ENCODE data around the gene NAV2.

The NAV2 gene

DNA sequence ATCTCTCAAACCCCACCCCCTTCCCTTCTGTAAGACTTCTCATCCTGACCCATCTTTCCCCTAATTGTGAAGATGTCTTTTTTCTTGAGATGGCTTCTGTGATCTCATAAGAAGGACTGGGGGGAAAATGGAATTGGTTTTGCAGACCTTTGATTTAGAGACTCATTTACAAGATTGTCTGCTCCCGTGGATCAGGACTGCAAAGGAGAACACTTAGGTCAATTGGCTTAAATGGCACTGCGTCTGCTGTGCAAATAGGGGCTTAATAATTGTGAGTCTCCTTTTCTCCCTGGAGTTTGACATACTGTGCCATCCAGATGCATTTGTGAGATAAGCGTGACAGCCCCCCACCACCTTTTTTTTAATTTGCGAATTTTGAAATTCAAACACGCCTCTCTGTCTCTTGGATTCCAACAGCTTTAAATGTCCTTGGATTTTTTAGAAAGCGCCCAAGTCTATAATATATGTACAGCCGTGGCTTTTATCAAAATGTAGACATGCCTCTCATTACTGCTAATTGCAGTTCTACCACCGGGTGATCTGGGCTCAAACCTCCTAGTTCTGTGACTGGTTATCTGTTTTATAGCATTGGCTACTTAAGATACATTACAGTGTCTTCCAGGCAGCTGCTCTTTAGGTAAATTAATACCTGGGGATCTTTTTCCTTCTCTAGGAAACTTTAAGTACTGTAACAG lies 297.7 kb downstream of the NAV2 start:
- no peak for DNase-seq

DNA sequence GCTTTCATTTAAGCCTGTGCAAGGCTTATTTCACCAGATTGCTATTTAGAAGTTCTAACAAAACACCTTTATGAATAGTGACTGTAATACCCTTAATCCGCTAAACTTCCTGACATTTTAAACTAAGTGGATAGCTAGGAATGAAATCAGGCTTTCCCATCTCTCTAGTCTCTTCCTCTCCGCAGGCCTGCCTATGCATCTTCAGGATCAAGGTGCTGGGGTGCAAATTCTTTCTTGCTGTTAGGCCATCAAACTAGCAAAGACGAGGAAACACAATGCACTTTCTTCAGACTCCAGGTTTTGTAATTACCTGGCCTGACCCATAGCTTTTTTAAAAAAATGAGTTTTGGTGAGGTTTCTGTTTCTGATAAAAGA lies 298.2 kb downstream of the NAV2 start:
- DNase-seq: no peak

DNA sequence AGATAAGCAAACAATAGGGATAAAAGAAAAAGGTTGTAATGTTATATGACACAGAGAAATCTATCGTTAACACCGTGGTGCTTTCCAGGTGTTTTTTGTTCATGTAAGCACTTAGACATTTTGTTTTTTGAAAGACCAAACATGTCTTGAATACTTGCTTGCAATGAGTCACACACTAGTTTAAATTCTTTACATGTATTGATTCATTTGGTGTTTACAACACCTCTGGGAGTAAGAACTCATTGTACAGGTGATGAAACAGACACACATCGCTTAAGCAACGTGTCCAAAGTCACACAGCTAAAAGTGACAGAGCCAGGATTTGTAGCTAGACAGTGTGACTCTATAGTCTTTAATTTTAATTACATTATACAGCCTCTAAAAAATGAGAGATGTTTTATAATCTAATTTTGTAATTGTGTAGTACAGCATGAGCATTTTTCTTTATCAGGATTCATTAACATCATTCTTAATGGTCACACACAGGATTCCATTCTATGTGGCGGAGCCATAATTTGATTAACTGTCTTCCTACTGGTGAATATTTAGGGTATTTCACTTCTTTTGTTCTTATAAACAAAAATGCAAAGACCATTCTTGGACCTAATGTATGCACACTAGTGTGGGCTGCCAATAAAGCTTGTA lies 298.8 kb downstream of the NAV2 start:
- no peak for DNase-seq

DNA sequence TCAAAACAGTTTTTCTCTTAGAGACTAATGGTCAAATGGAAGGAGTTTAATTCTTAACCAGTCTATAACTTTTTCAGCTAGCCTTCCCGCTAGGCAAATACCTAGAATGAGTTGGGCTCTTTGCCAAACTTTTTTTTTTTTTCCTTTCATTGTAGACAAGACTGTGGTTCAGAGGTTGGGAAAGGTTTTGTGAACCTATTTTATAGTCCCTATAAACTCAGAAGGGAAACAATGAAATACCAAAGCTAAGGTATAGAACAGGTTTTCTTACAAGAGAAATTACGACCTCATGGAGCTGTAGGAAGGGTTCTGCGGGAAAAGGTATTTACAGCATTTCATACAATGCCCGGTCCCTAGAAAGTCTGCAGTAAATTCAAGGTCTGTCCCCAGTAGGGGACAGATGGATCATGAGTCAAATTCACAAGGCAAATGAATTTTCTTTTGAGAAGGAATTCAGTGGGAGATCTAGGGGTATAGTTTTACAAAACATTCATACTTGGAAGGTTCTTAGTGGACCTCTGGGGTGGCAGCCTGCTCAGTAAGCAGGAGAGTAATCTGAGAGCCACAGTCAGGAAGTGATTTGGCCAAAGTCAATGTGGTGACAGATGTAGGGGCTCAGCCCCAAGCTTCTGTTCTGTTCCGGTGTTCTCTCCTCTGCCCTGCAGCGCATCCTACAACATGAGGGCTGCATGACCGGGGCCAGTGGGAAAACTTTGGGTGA lies 300.9 kb downstream of the NAV2 start:
- DNase-seq: peak; percentile 85

DNA sequence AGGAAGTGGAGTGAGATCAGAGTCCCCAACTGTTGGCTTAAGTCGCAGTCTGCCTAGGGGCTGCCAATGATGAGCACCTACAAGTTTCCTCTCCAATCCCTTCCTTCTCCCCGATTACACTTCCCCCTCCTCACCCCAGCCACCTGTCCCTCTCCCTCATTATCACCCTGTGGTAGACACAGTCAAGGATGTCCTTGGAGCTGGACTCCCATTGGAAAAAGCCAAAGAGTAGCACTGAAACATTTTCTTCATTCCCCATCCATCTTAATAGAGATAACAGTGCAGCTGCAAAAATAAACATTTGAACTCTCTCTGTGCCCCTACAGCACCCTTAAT lies 301.4 kb downstream of the NAV2 start:
- no peak for DNase-seq

DNA sequence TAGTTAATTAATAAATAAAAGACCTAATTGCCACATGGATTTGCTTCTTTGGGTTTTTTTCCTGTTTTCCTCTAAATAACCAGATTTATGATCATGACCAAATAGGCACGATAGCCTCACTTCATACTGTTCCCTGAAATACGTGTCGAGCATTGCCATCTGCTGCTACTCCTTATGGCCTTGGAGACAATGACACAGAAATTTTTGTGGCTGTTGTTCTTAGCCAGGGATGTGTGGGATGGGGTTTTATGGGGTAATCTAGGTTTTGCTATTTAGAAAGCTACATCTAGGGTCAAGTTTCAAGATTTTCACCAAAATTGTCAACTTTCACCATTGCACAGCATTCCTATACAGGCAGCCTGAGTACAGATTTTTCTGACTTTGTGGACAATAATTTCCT lies 302.5 kb downstream of the NAV2 start:
- DNase-seq: no peak

DNA sequence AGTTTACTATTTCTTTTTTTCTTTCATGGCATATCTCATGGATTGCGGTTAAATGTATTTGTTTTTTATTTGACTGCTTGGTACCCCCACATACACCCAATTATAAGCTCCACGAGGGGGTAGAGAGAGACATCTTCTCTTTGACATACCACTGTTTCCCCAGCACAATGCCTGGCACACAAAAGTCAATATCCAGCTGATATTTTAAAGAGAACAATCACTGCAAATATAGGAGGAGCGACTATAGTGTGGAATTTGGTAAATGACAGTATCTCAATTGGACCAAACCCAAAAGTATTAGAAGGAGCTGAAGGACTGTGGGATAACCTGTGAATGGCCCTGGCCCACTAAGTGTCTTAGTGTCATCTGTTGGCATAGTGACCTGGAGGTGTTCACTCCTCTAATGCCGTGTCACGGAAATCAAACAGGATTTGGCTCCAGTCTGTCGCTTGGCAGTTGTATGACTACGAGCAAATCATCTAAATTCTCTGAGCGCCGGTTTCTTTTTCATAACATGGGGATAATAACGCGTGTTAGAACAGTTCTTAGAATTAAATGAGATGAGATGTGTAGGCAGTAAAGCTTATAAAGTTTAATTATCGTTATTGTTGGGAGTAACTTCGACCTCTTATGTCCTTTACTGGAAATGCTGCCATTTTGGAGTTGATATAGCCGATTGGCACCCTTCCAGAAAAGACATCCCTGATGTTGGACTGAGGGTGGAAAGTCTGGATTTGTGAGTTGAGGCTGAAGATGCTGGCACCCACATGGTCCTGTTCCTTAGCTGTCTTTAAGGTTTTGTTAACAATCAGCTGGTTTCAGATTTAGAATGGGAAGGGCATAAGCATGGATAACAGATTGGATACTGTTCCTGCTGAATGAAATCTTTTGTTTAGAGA lies 303.1 kb downstream of the NAV2 start:
- DNase-seq: peak; percentile 74

DNA sequence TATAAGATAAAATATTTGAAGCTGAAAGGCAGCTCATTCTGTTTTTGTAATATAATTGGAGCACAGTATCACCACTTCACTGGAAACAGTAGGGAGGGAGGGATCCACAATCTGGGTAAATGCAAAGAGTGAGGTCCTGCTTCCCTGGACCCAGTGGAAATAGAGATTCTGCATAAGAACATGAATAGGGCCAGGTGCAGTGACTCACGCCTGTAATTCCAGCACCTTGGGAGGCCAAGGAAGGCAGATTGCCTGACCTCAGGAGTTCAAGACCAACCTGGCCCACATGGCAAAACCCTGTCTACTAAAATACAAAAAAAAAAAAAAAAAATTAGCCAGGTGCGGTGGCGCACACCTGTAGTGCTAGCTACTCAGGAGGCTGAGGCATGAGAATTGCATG lies 303.9 kb downstream of the NAV2 start:
- no peak for DNase-seq

DNA sequence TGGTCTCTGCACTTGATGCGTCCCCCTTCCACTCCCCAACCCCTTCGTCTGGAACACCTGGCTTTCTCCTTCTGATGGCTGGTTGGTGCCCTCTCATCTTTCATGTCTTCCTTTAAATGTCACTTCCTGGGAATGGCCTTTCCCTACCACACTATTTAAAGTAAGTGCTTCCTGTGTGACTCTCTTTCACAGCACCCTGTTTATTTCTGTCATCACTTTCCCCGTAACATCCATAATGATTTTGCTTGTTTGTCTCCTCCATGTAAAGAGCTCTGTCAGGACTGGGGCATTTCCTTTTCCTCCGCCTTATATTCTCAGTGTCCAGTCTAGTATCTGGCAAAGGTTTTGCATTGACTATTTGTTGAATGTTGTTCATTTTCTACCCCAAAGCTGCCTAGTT lies 304.7 kb downstream of the NAV2 start:
- DNase-seq: no peak

DNA sequence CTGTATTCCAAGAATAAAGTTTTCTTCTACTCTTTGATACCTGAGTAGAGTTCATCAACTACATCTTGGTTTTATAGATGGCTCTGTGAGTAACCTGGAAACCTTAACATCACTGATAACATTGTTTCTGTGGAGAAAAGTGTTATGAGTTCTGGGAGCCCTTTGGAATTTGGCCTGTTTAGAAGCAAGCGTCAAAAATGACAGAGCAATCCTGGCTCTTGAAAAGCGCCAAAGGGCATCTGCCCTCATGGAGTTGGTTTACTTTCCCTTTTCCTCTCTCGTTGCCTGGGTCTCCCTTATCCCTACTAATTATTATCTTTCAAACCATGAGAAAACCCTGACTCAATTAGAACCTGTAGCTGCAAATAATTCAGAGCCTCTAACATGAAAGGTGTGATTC lies 307.6 kb downstream of the NAV2 start:
- DNase-seq: no peak

DNA sequence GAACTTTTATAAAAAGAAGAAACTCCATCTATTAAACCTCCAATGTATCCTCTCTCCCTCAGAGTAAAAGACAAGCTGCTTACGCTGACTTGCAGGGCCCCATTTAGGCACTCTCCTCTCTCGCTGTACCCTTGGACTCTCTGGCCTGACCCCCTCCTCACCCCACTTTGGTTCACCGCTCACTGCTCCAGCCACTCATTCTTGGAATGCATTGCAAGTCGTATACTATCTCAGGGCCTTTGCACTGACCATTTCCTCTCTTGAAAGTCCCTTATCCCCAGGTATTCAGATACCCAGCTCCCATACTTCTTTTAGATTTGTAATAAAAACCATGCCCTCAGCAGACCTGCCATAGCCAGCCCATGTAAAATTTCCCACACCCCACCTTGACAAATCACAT lies 308.1 kb downstream of the NAV2 start:
- DNase-seq: no peak

DNA sequence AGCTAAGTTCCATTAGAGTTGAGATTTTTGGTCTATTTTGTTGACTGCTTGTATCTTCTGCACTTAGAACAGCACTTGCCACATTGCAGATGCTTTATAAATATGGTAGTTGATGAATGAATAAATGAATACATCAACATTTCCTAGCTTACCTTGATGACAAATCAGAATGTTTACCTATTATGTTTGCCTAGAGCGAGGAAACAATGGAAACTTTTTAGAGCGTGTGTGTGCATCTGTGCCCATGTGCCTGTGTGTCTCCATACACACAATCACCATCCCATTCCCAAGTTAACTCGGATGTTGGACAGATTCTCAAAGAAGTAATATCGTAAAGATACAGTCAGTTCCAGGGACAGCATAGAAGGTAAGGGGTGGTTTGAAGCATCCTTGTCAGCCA lies 308.6 kb downstream of the NAV2 start:
- DNase-seq: no peak

DNA sequence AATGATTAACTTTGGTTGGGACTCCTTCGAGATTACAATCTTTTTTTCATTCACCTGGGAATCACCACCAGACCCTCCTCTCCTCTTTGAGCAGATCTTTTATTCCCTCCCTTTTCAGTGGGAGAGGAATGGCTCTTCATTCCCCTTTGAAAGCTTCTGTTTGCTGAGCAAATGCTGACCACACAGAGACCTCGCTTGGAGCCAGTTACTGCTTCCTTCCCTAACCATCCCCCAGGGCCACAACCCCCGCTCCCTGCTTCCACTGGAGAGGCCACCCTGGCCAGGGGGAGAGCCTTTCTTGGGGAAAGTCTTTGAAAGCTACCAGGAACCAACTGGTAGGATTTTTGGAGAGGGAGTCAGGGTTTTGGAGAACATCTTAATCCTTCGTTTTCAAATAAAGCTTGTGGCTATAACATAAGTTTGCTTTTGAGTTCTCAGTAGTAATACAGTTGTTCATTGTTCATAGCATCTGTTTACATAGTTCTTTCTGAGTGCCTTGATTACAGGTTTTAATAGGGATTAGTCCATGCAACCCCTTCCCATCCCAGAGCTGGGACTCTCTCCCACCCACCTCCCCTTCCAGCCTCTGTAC lies 309.2 kb downstream of the NAV2 start:
- DNase-seq: no peak

DNA sequence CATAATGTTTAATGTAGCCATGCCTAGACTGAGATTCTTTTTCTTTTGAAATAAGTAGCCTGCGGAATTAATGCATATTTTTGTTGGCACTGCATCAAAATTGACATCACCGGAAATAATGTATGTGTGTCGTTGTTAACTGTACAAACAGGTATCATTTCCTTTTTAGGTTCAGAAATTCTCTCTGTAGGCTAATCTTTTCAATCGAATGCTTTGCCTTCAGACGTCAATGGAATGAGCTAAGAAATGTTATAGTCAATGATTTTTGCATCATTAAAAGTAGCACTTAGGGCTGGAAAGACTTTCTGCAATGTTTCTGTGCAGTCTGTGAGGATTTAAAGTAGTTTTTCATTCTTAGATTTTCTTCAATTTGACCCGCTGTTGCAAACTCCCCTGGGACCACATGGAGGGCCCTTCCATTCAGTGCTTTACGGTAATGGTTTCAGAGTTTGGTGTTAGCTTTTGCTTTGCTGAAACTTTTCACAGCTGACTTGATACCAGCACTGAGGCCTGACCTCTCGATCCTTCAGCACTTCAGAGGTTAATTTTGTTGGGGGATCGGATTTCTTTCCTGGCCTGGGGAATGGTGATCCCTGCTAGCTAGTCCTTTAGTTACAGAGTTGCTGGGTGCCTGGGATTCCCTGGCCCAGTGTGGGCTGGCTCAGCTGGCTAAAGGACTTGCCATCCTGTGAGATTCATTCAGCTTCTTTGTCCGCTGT lies 309.9 kb downstream of the NAV2 start:
- peak; percentile 61 for DNase-seq

DNA sequence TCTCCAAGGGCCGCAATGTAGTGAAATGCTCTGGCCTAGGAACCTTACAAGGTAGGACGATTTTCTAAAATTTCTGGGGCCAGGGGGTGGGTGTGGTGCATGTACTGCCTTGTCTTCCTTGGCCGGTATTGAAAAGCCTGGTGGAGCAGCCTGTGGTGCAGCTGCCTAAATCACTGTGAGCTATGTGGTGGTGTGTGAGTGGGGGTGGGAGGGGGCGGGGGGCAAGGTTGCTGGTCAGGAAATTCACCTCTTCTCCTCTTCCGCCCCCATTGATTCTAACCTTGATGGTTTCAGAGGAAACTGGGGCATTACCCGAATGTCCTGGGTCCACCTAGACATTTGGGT lies 310.4 kb downstream of the NAV2 start:
- no peak for DNase-seq

DNA sequence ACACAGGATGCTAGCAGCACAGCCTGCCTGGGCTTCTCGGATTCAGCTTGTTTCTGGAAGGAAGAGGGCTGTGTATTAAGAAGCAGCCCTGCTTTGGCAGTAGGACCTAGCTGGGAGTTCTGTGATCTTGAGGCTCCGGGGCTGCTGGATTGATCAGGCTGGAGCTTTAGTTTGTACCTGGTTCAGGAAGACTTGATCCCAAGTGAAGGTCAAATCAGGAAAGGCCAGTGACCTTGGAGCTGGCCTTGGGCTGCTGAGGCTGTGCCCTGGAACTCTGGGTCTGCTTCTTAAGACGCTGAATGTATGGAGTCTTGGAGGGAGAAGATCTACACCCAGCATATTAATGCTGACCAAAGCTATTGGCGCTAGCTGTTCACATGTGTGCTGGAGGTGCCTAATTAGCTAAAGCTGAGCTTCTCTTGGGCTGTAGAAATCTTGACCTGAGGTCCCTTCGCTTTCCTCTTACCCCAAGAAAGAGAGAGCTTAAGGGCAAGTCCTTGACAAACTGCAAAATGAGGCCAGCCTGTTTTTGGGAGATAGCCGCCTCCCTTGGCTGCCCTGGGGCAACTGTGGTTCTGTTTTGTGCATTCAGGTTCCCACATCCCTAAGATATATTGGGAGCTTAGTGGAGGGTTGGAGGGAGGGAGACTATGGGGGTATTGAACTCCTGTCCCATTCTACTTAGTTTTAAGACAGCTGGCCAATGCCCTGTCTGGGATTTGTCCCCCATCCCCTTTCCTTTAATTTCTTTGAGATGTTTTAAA lies 311.7 kb downstream of the NAV2 start:
- no peak for DNase-seq

DNA sequence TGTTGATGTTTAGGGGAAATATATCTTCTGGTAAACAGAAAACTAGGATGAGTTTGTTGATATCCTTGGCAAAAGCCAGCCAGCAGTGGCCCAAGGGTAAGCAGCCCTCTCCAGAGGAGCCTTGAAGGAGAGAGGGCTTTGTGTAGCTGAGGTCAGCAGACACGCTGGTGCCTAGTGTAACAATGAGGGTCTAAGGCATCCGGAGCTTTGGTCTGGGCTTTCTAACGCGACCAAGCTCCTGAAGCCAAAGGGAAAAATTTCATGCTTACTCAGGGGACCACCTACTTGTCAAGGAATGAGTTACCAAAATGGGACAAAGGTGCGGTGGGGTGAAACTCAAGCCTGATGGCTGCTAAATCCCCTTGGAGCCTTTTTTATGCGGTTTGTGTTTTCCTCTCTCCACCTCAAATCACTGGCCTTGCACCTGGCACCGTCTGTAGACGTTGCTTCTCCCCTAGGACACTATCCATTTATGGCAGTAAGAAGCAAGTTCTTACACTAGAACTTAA lies 312.7 kb downstream of the NAV2 start:
- DNase-seq: no peak

DNA sequence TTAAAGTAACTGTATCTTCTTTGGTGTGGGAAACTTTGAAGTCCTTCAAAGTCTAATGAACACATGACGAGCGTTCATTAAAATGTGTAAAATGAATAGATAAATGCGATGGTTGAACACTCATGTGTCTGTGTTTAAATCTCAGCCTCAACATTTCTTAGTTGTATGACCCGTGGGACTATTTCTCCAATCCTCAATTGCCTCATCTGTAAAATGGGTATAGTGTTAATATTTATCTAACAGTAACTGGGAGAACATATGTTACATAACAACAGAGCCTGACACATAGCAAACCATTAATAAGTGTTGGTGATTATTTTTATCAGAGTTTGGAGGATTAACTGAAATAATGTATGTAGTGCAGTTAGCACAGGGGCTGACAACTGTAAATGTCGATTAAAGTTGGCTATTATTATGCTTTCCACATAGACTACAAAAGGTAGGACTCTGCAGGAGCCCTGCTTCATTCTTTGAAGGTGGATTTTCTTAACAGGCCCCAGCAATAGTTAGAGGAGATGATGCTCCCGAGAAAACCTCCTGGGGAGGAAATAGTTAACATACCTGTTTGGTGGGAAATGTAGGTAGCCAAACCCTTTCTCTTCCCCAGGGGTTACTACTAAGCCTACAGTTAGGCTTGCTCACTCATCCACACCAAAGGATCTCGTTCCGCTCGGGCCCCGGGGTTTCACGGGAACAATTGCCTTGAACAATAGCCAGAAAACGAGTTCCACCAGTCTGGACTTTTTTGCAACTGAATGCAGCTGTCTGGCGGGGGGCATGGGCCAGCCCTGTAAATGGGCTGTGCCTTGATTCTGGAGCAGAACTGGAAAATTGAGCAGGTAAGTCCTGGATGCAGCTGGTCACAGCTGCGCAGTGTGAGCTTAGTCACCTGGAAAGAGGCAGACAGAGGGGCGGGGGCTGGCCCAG lies 314.3 kb downstream of the NAV2 start:
- DNase-seq: no peak

DNA sequence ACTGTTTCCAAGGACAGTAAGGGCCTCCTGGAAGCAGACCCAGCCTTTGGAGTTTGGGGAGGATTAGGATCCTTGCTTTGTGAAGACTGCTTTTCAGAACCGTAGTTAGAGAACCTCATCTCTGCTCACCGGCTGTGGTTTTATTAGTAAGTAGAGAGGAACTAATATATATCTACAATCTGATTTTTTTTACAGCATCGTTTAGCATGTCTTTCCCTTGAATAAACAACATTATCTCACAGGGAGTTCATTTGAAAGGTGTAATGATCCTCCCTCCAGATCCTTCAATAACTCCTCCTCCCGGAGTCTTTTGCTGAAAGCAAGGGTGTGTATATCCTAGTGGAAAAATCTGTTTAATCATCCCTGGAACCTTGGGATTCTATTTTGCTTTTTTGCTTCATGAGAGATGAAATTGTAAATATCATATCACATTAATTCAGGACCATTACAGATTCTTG lies 314.9 kb downstream of the NAV2 start:
- DNase-seq: no peak

DNA sequence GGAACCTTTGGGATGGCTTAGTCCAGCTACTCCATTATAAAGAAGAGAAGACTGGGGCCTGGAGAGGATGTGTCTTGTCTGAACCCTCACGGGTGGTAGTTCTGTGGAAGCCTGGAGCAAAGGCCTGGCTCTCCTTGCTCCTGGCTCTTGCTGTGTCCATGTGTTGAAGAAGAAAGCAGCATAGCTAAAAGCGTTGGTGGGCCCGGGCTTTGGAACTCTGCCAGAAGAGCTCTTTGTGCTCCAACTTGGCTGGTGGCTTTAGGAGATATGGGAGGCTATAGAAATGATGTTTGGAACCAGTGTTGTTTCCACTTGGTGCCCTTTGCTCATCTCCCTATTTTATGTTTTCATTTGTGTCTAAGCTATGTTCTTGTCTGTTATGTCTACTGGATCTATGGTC lies 316.6 kb downstream of the NAV2 start:
- DNase-seq: peak; percentile 64
